HG03432 (cell line): ENCODE measurements around the gene TNS1.
A peak's percentile ranks its signal among the peaks of the same experiment; 100 is the strongest.
"Not testable (repeated sequence)": the region's sequence is repeated elsewhere in the genome, so short reads cannot be mapped to it uniquely, and the experiment has no call there.

ENCODE experiments used
- ATAC-seq: cut with Tn5 transposase; IDR thresholded peaks from one replicate; pipeline ENCODE4 v1.9.1; 2021; ENCODE audit warnings: mild to moderate bottlenecking, moderate library complexity; ENCODE audit not compliant: unreplicated experiment

The TNS1 gene

GRCh38 chr2:217790681-217791392 is 212.0 kb downstream of the TNS1 start:
- ATAC-seq: no peak

GRCh38 chr2:217790195-217790594 is 212.6 kb downstream of the TNS1 start:
- no peak for ATAC-seq

- no peak for ATAC-seq
Observed at GRCh38 chr2:217789736-217790181, 213.0 kb downstream of the TNS1 start.

GRCh38 chr2:217789003-217789735 is 213.6 kb downstream of the TNS1 start:
- ATAC-seq: no peak

- ATAC-seq: no peak
Observed at GRCh38 chr2:217788669-217789002, 214.2 kb downstream of the TNS1 start.

- no peak for ATAC-seq
Observed at GRCh38 chr2:217787160-217787877, 215.5 kb downstream of the TNS1 start.

- ATAC-seq: not testable (repeated sequence)
Observed at GRCh38 chr2:217786560-217786959, 216.2 kb downstream of the TNS1 start.

- ATAC-seq: peak; percentile 75
Observed at GRCh38 chr2:217785544-217786045, 217.2 kb downstream of the TNS1 start.

- no peak for ATAC-seq
Observed at GRCh38 chr2:217784996-217785543, 217.7 kb downstream of the TNS1 start.

- no peak for ATAC-seq
Observed at GRCh38 chr2:217783243-217783642, 219.6 kb downstream of the TNS1 start.

GRCh38 chr2:217777906-217778305 is 224.9 kb downstream of the TNS1 start:
- no peak for ATAC-seq

- no peak for ATAC-seq
Observed at GRCh38 chr2:217776631-217777030, 226.2 kb downstream of the TNS1 start.

- ATAC-seq: no peak
Observed at GRCh38 chr2:217775920-217776503, 226.8 kb downstream of the TNS1 start.

- ATAC-seq: no peak
Observed at GRCh38 chr2:217774232-217774631, 228.6 kb downstream of the TNS1 start.

- ATAC-seq: no peak
Observed at GRCh38 chr2:217773539-217773938, 229.3 kb downstream of the TNS1 start.

- ATAC-seq: no peak
Observed at GRCh38 chr2:217766356-217766755, 236.4 kb downstream of the TNS1 start.

- no peak for ATAC-seq
Observed at GRCh38 chr2:217761645-217762277, 241.0 kb downstream of the TNS1 start.

- no peak for ATAC-seq
Observed at GRCh38 chr2:217759991-217760390, 242.8 kb downstream of the TNS1 start.

GRCh38 chr2:217757108-217757463 is 245.7 kb downstream of the TNS1 start:
- no peak for ATAC-seq

GRCh38 chr2:217756375-217757107 is 246.3 kb downstream of the TNS1 start:
- peak; percentile 64 for ATAC-seq
